Endothelial cell (in vitro differentiated cells): Measurements from ENCODE around the gene NELFE. TPM values are rescaled to one million over a fixed set of nuclear protein-coding genes. Genes with fewer than 3 reads are reported as not detected.
"Not testable (repeated sequence)": the region's sequence is repeated elsewhere in the genome, so short reads cannot be mapped to it uniquely, and the experiment has no call there.

ENCODE experiments used
- DNase-seq: peaks from one replicate; pipeline ENCODE4 v3.0.0; 2021; ENCODE audit warnings: low spot score
- H3K27ac Mint-ChIP-seq: one replicate; pipeline ENCODE4 v1.8.0; 2021; ENCODE audit warnings: mixed read lengths, inconsistent platforms; ENCODE audit not compliant: unreplicated experiment
- H3K27me3 Mint-ChIP-seq: one replicate; pipeline ENCODE4 v1.8.0; 2021; ENCODE audit warnings: mild to moderate bottlenecking, moderate library complexity, mixed read lengths, inconsistent platforms; ENCODE audit not compliant: unreplicated experiment
- H3K36me3 Mint-ChIP-seq: one replicate; pipeline ENCODE4 v1.8.0; 2021; ENCODE audit warnings: mild to moderate bottlenecking, low read depth, mixed read lengths, inconsistent platforms; ENCODE audit not compliant: unreplicated experiment
- H3K4me1 Mint-ChIP-seq: one replicate; pipeline ENCODE4 v1.8.0; 2021; ENCODE audit warnings: mild to moderate bottlenecking, mixed read lengths, inconsistent platforms; ENCODE audit not compliant: unreplicated experiment
- H3K4me3 Mint-ChIP-seq: one replicate; pipeline ENCODE4 v1.8.0; 2021; ENCODE audit warnings: mild to moderate bottlenecking, mixed read lengths, inconsistent platforms; ENCODE audit not compliant: unreplicated experiment
- H3K9me3 Mint-ChIP-seq: one replicate; pipeline ENCODE4 v1.8.0; 2021; ENCODE audit warnings: mixed read lengths, inconsistent platforms; ENCODE audit not compliant: unreplicated experiment
- CTCF ChIP-seq: fragments of 200-600 bp; sonication (generic); IDR thresholded peaks from one replicate; pipeline ENCODE4 v1.5.0; 2021; ENCODE audit warnings: antibody characterized with exemption; ENCODE audit not compliant: unreplicated experiment
- total RNA-seq: library from RNA; stranded (reverse); fragmentation: NEBNext Ultra II Directional; extraction: Animal tissue kit (Norgen Biotek cat#: 25700); gene quantifications from one replicate; pipeline ENCODE4 v1.2.1, GENCODE V29; 2021; ENCODE audit not compliant: unreplicated experiment

NELFE gene
- total RNA-seq, 1 donor from 2014 or later: 47.8 TPM

GRCh38 chr6:31915756-31916155 lies 43.0 kb downstream of the NELFE start:
- no peaks in the 10 kb centered on the region for H3K9me3 Mint-ChIP-seq
- H3K4me1 Mint-ChIP-seq: no peaks in the 10 kb centered on the region
- H3K27me3 Mint-ChIP-seq: peaks cover 2% of the 10 kb centered on the region
- no peaks in the 10 kb centered on the region for H3K36me3 Mint-ChIP-seq
- no peak for TF ChIP-seq CTCF
- no peak for DNase-seq
- no peak overlapping the region for H3K4me3 Mint-ChIP-seq
- H3K27ac Mint-ChIP-seq: no peak overlapping the region

GRCh38 chr6:31915351-31915750 lies 43.4 kb downstream of the NELFE start:
- no peaks in the 10 kb centered on the region for H3K36me3 Mint-ChIP-seq
- no peak overlapping the region for H3K4me3 Mint-ChIP-seq
- H3K9me3 Mint-ChIP-seq: no peaks in the 10 kb centered on the region
- H3K4me1 Mint-ChIP-seq: no peaks in the 10 kb centered on the region
- DNase-seq: no peak
- no peak for TF ChIP-seq CTCF
- H3K27me3 Mint-ChIP-seq: peaks cover 2% of the 10 kb centered on the region
- no peak overlapping the region for H3K27ac Mint-ChIP-seq

GRCh38 chr6:31911826-31912585 lies 46.8 kb downstream of the NELFE start:
- no peak overlapping the region for H3K4me3 Mint-ChIP-seq

GRCh38 chr6:31909298-31909697 lies 49.5 kb downstream of the NELFE start:
- not testable (repeated sequence) for DNase-seq, H3K4me3 Mint-ChIP-seq, H3K4me1 Mint-ChIP-seq, H3K27me3 Mint-ChIP-seq, H3K36me3 Mint-ChIP-seq, H3K9me3 Mint-ChIP-seq, H3K27ac Mint-ChIP-seq

More at GRCh38 chr6:31911826-31912585, 46.8 kb downstream of the NELFE start:
- H3K27ac Mint-ChIP-seq: no peak overlapping the region
- no peaks in the 10 kb centered on the region for H3K36me3 Mint-ChIP-seq
- H3K27me3 Mint-ChIP-seq: peaks cover 2% of the 10 kb centered on the region
- no peaks in the 10 kb centered on the region for H3K9me3 Mint-ChIP-seq
- no peak for TF ChIP-seq CTCF
- no peaks in the 10 kb centered on the region for H3K4me1 Mint-ChIP-seq
- no peak for DNase-seq

- H3K9me3 Mint-ChIP-seq: no peaks in the 10 kb centered on the region
- no peak overlapping the region for H3K27ac Mint-ChIP-seq
- H3K27me3 Mint-ChIP-seq: peaks cover 5% of the 10 kb centered on the region
- TF ChIP-seq CTCF: no peak
- no peaks in the 10 kb centered on the region for H3K4me1 Mint-ChIP-seq
- no peak overlapping the region for H3K4me3 Mint-ChIP-seq
- no peaks in the 10 kb centered on the region for H3K36me3 Mint-ChIP-seq
- no peak for DNase-seq
These were observed 50.0 kb downstream of the NELFE start for GRCh38 chr6:31908791-31909190.

GRCh38 chr6:31908255-31908654 lies 50.5 kb downstream of the NELFE start:
- not testable (repeated sequence) for H3K4me1 Mint-ChIP-seq, H3K4me3 Mint-ChIP-seq, H3K27ac Mint-ChIP-seq, DNase-seq, H3K27me3 Mint-ChIP-seq, H3K9me3 Mint-ChIP-seq, H3K36me3 Mint-ChIP-seq
